HT-29 (cell line): ENCODE data around the gene ZNF783. TPM values are rescaled to one million over a fixed set of nuclear protein-coding genes. Genes with fewer than 3 reads are reported as not detected.
"Not testable (repeated sequence)": the region's sequence is repeated elsewhere in the genome, so short reads cannot be mapped to it uniquely, and the experiment has no call there.

Experiments used
- DNase-seq: peaks from one replicate; pipeline ENCODE4 v3.0.0-alpha.2; 2015; ENCODE audit warnings: low spot score
- total RNA-seq: library from RNA; depleted of rRNA; stranded (reverse); fragments of >200 nt; shearing (Covaris generic); gene quantifications from 2 replicates; pipeline ENCODE4 v1.2.3, GENCODE V29; 2014; rRNA removed

ZNF783 gene
- 20.6 and 22.9 TPM in 2 replicates for total RNA-seq

DNA sequence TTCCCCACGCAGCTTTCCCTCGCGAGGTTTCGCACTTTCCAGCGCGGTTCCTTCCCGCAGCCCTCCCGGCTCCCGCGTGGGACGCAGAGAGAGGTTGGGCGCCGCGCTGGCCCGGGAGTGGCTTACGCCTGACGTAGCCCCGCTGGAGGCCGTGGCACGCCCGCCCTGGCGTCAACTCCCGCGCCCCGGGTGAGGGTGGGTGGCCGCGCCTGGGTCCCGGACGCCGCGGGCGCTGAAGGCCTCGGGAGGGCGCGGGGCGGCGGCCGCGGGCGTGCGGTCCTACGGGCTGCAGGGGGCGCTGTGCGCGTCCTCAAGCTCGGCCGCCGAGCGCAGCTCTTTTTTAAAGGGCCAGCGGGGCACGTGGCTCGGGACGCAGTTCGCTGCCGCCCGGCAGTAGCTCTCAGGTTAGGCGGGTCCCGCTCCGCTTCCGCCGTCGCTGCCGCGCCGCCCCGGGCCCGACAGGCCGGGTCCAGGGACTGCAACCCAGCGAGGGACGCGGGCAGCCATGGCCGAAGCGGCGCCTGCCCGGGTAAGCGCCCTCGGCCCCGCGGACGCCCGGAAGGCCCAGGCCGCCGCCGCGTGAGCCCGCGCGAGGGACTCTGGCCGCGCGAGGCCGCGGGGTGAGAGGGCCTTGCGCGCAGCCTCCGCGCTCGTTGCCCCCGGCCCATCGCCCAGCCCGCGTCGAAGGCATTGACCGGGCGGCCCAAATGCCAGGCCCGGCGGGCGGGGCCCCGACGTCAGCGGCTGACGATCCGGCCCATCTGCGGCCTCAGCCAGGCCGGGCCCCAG lies at the start of gene ZNF783:
ZNF783 (plus strand) TSS at position 368 of the 789 bp plus-strand sequence; CDS start at position 506, 138 bp downstream.
- peak; percentile 91 for DNase-seq

GRCh38 chr7:149214020-149214720 lies 47.8 kb upstream of the ZNF783 start:
- DNase-seq, result no peak

DNA sequence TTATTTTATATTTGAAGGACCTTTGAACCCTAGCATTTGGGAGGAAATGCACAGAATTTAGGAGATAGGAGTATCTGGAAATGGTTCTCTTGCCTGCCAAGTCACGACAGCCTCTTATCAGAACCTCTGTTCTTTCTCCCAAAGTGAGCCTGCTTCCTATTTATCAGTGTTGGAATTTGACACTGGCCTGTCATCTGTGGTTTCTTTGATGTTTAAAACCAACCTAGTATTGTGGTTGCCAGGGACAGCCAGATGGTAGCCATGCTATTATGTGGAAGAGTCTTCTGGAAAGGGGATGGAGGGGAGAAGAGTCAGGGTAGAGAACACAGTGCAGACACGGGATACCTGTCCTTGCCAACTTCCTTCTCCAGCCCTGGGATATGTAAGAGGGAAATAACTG lies 45.6 kb upstream of the ZNF783 start:
- no peak for DNase-seq

GRCh38 chr7:149217570-149217969 lies 44.4 kb upstream of the ZNF783 start:
- no peak for DNase-seq

GRCh38 chr7:149218469-149219420 lies 43.3 kb upstream of the ZNF783 start:
- no peak for DNase-seq

DNA sequence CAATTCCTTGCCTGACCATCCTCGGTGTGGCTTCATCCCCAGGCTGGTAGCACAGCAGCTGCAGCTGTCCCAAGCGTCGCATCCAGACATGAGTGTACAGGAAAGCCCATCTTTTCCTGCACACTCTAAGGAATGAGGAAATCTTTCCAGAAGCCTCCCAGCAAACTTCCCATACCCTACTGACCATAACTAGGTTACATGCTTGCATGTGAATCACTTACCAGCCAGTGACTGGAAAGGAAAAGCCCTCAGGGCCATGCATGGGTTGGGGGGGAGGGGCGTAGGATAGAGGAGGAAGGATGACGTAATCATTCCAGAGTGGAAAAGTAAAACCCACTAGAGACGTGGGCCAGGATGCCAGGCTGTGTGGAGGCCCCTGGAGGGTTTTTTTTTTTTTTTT lies 41.5 kb upstream of the ZNF783 start:
- no peak for DNase-seq

DNA sequence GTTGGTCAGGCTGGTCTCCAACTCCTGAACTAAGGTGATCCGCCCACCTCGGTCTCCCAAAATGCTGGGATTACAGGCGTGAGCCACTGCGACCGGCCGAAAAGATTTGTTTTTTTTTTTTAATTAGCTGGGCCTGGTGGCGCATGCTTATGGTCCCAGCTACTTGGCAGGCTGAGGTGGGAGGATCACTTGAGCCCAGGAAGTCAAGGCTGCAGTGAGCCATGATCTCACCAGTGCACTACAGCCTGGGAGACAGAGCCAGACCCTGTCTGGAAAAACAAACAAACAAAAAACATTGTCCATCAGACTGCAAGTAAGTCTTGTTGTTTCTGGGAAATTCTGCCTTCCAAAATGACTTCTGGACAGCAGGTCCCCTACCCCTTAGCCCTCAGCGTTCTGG lies 38.8 kb upstream of the ZNF783 start:
- no peak for DNase-seq

DNA sequence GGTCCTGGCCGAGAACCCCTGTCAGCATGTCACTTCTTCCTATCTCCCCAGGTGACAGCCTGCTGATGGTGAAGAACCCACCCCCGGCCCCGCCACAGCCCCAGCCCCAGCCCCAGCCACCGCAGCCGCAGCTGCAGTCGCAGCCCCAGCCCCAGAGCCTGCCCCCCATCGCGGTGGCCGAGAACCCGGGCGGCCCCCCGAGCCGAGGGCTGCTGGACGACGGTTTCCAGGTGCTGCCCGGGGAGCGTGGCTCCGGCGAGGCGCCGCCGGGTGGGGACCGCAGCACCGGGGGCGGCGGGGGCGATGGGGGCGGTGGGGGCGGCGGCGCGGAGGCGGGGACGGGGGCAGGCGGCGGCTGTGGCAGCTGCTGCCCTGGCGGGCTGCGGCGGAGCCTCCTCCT lies 38.2 kb upstream of the ZNF783 start:
- no peak for DNase-seq

GRCh38 chr7:149224352-149224751 lies 37.6 kb upstream of the ZNF783 start:
- DNase-seq, result no peak

DNA sequence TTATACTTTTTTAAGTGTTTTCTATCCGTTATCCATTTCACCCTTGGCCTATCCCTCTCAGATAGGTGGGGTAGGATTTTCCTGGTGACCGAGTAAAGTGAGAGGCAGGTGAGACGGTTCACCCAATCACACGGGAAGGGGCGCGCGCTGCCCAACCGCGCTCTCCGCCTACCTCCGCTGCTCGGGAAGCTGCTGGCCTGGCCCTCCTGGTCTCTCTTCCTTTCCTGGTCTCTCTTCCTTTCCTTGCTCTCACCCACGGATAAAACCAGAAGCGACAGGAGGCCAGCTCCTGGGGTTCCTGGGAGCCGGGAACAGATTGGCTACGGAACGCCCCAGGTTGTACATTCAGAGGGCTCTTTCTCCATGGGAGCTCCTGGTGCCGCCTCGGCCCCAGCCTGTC lies 36.9 kb upstream of the ZNF783 start:
- no peak for DNase-seq

GRCh38 chr7:149225656-149226055 lies 36.3 kb upstream of the ZNF783 start:
- no peak for DNase-seq

DNA sequence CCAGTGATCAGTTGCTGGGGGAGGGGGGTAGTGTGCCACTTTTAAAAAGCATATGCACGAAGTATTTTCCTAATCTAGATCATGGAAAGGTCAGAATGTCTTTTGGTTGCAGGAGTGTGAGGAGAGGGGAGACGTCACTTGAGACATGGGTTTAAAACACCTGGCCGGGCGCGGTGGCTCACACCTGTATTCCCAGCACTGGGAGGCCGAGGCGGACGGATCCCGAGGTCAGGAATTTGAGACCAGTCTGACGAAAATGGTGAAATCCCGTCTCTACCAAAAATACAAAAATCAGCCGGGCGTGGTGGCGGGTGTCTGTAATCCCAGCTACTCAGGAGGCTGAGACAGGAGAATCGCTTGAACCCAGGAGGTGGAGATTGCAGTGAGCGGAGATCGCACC lies 35.6 kb upstream of the ZNF783 start:
- DNase-seq, result not testable (repeated sequence)

GRCh38 chr7:149226840-149227494 lies 35.0 kb upstream of the ZNF783 start:
- DNase-seq, result no peak

DNA sequence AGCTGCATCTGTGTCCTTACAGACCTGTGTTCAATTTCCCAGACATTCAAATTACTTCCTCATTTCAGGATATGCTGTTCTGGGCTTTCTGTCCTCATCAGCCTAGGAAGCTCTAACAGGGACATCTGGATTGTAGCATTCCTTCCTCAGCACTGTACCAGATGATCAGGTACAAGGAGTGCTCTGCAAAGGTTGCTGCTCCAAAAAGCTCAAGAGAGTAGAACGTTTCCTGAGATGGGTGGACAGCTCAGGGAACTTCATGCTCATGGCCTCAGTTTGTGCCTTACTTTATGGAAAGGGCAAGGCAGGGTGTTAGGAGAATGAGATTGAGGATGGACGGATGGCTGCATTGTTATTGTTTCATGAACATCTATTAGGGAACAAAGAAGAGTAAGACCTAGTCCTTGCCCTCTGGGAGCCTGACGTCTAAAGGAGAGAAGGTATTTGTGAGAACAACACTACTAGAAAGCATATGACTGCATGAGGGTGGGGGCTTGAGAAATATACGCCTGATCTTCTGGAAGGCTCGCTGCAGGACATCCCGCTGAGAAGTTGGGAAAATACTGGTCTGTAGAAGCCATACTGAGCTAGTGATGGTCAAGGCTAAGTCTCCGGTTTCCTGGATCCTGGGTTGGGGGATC lies 33.0 kb upstream of the ZNF783 start:
- DNase-seq, result peak; percentile 34

GRCh38 chr7:149229526-149229925 lies 32.5 kb upstream of the ZNF783 start:
- no peak for DNase-seq

GRCh38 chr7:149232362-149232761 lies 29.6 kb upstream of the ZNF783 start:
- DNase-seq, result no peak

DNA sequence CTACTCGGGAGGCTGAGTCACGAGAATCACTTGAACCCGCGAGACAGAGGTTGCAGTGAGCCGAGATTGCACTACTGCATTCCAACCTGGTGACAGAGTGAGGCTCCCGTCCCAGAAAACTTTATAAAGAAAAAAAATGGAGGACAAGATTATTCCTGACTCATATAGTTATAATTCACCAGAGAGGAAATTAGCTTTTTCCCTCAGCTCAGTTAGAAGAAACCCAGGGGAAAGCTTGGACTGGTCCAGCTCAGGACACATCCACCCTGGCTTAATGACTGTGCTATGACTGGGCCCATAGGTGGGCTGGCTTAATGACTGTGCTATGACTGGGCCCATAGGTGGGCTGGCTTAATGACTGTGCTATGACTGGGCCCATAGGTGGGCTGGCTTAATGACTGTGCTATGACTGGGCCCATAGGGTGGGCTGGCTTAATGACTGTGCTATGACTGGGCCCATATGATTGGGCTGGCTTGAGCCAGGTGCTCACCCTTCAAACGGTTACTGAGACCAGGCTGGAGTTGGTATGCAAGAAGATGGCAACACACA lies 28.3 kb upstream of the ZNF783 start:
- DNase-seq, result not testable (repeated sequence)

- no peak for DNase-seq
Measured at GRCh38 chr7:149237502-149237901, 24.5 kb upstream of the ZNF783 start.

GRCh38 chr7:149238051-149238450 lies 23.9 kb upstream of the ZNF783 start:
- peak; percentile 91 for DNase-seq

- DNase-seq, result peak; percentile 97
Measured at GRCh38 chr7:149239345-149240143, 22.5 kb upstream of the ZNF783 start, which contains the start of gene ZNF212. ZNF212 (plus strand) TSS chr7:149239651; CDS start chr7:149239779, 128 bp downstream.
